H1 (cell line): Measurements from ENCODE around the gene GLRX. TPM values are rescaled to one million over a fixed set of nuclear protein-coding genes. Genes with fewer than 3 reads are reported as not detected.

Source experiments
- SAP30 ChIP-seq: fragments of 300-600 bp; sonication (generic); IDR thresholded peaks from 2 replicates; pipeline ENCODE4 v1.7.1; 2012; ENCODE audit warnings: low read length, moderate library complexity, mild to moderate bottlenecking, inconsistent platforms; ENCODE audit not compliant: insufficient read depth, insufficient replicate concordance
- SP1 ChIP-seq: IDR thresholded peaks from 2 replicates; pipeline ENCODE4 v1.6.1; 2011; ENCODE audit warnings: low read depth, low read length
- SUZ12 ChIP-seq: fragments of 200-600 bp; sonication (generic); IDR thresholded peaks from 2 replicates; pipeline ENCODE4 v1.6.1; 2012; ENCODE audit warnings: mild to moderate bottlenecking, inconsistent platforms, low read length, moderate library complexity, mixed read lengths
- polyA plus RNA-seq, 7 experiments: library from polyadenylated mRNA; depleted of rRNA in 3 of 7; stranded (reverse) in 5 of 7; unstranded in 2 of 7; fragments of >200 nt in 5 of 7; fragments of 200-250 nt in 2 of 7; gene quantifications; 1 replicate in 5 of 7; 2 replicates in 1 of 7; 4 replicates in 1 of 7; pipeline versions ENCODE4 v1.2.1 to v1.2.3, GENCODE V29; 2011 to 2013; ENCODE audit warnings: missing spikeins in 2 of 7, mixed read lengths in 2 of 7
- total RNA-seq: library from RNA; stranded (reverse); fragmentation: NEBNext Ultra II Directional; extraction: Animal tissue kit (Norgen Biotek cat#: 25700); gene quantifications from 2 replicates; pipeline ENCODE4 v1.2.1, GENCODE V29; 2021

The GLRX gene
- total and polyA plus RNA-seq, 2 of the 8 experiments (the other 6 are each of a cell fraction or from before 2014, with no cell fraction given) = 22.9 to 31.2 TPM

GRCh38 chr5:95868136-95868535 lies 45.6 kb upstream of the GLRX start (continued):
- no peak for TF ChIP-seq SAP30
- TF ChIP-seq SUZ12 = no peak
- no peak for TF ChIP-seq SP1
